GM12892 (cell line): ENCODE data around the gene PXMP4.

Source experiments
- POLR2A ChIP-seq: IDR thresholded peaks from 2 replicates; pipeline ENCODE4 v1.6.1; 2011; ENCODE audit warnings: low read depth, low read length, control low read depth
- POLR2AphosphoS5 ChIP-seq: IDR thresholded peaks from 2 replicates; pipeline ENCODE4 v1.6.1; 2011; ENCODE audit warnings: low read depth, low read length, control low read depth
- TAF1 ChIP-seq: IDR thresholded peaks from 2 replicates; pipeline ENCODE4 v1.6.1; 2011; ENCODE audit warnings: low read depth, mild to moderate bottlenecking, control low read depth, low read length, borderline replicate concordance

- TF ChIP-seq POLR2A (no peak), POLR2AphosphoS5 (no peak), TAF1 (no peak)
Measured at GRCh38 chr20:33703498-33704137, 16.5 kb downstream of the PXMP4 start.
